ENCODE results near the gene AMZ2. TPM values are rescaled to one million over a fixed set of nuclear protein-coding genes. Genes with fewer than 3 reads are reported as not detected.
"Not testable (repeated sequence)": the region's sequence is repeated elsewhere in the genome, so short reads cannot be mapped to it uniquely, and the experiment has no call there.

Gene AMZ2
- total RNA-seq, 1 donor from 2014 or later = 58.3 TPM

DNA sequence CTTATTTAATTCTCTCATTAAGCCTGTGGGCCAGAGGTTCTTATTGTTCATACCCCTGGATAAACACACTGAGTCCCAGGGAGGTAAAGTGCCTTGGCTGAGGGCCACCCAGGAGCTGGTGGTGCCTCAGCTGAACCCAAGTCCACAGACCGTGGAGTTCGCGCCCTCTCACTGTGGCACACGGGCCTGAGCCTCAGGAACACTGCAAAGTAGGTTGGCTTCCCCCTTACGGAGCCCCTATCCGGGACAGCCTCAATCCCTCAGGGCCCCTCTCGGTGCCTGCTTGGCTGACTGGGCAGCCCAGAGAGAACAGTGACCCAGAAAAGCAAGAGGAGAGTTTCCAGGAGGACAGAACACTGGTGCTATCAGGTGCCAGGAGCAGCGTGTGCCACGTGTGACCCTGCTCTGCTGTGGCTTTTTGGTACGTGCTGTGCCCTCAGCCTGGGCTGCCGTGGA is 12.5 kb upstream of the AMZ2 start:
- DNase-seq (ENCODE audit: low spot score, unreplicated experiment); H3K27ac Mint-ChIP-seq; H3K4me1 Mint-ChIP-seq (ENCODE audit: low read depth); H3K4me3 Mint-ChIP-seq (ENCODE audit: low read depth); H3K36me3 Mint-ChIP-seq (ENCODE audit: insufficient read depth); H3K9me3 Mint-ChIP-seq (ENCODE audit: low read depth); H3K27me3 Mint-ChIP-seq: not testable (repeated sequence)

DNA sequence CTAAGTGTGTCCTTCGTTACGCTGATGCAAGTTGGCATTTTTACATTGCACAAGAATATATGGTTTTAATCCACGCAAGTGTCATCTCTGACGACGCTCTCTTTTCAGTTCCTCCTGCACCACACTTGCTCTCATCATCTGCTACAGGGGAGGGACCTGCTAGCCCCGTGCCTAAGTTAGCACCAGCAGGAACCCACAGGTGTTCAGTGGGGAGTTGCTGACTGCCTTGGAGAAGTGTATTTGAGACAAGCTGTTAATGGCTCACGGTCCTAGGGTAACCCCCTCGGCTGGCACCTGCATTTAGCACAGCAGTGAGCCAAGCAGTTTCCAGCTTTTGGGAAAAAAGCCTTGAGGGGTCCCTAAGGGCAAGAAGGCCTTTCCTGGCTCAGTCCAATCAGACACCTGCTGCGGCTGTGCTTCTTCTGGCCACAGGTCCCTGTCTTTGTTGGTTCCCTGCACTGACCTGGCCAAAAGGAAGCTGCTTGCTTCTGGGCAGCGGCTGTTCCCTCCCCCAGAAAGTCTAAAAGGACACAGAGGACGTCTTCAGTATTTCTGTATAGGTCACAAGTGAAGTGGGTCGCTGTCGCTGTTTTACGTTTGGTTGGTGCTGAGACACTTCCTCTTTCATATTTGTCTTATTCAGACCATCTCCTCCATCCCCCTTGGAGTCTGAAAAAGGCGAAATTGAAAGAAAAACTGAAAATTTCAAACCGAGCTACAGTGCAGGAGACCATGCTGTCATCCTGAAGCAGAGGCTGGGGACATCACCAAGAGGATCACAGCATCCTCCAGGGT is 10.3 kb upstream of the AMZ2 start:
- not testable (repeated sequence) for H3K36me3 Mint-ChIP-seq (ENCODE audit: insufficient read depth); H3K4me1 Mint-ChIP-seq (ENCODE audit: low read depth); H3K27me3 Mint-ChIP-seq; H3K27ac Mint-ChIP-seq; DNase-seq (ENCODE audit: low spot score, unreplicated experiment); H3K4me3 Mint-ChIP-seq (ENCODE audit: low read depth); H3K9me3 Mint-ChIP-seq (ENCODE audit: low read depth)

DNA sequence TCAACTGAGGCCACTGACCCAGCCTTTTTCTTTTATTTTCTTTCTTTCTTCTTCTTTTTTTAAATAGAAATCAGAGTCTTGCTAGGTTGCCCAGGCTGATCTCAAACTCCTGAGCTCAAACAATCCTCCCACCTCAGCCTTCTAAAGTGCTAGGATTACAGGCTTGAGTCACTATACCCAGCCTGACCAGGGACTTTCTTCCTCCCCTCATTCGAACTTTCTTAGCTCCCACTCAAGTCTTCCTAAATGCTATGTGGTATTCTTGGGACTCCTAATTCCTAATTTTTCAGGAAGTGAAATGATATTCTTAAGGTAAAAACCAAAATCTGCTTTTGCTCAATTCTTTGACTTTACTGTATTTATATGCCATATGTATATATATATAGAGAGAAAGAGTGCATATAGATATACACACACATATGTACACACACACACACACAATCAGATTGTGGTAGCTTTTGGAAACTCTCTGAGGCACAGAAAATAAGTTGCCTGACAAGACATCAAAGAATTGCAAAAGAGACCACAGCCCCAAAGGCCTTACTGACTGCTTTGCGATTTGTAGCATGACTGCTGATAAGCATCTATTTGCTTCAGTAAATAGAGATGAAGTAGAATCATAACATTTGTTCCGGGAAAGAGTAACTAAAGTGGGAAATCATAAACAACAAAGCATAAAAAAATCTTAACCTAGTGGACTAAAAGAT is 9.5 kb upstream of the AMZ2 start:
- DNase-seq (ENCODE audit: low spot score, unreplicated experiment) = no peak
- Mint-ChIP-seq H3K36me3 (ENCODE audit: insufficient read depth) (peaks cover 5% of the 10 kb centered on the region), H3K4me1 (ENCODE audit: low read depth) (no peaks in the 10 kb centered on the region), H3K27me3 (no peaks in the 10 kb centered on the region), H3K27ac (no peak overlapping the region), H3K4me3 (ENCODE audit: low read depth) (no peak overlapping the region), H3K9me3 (ENCODE audit: low read depth) (no peaks in the 10 kb centered on the region)
- TF ChIP-seq, protein P1, sequence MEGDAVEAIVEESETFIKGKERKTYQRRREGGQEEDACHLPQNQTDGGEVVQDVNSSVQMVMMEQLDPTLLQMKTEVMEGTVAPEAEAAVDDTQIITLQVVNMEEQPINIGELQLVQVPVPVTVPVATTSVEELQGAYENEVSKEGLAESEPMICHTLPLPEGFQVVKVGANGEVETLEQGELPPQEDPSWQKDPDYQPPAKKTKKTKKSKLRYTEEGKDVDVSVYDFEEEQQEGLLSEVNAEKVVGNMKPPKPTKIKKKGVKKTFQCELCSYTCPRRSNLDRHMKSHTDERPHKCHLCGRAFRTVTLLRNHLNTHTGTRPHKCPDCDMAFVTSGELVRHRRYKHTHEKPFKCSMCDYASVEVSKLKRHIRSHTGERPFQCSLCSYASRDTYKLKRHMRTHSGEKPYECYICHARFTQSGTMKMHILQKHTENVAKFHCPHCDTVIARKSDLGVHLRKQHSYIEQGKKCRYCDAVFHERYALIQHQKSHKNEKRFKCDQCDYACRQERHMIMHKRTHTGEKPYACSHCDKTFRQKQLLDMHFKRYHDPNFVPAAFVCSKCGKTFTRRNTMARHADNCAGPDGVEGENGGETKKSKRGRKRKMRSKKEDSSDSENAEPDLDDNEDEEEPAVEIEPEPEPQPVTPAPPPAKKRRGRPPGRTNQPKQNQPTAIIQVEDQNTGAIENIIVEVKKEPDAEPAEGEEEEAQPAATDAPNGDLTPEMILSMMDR (IDR thresholded peaks at IDR 0.05; ENCODE audit: unreplicated experiment) = no peak

DNA sequence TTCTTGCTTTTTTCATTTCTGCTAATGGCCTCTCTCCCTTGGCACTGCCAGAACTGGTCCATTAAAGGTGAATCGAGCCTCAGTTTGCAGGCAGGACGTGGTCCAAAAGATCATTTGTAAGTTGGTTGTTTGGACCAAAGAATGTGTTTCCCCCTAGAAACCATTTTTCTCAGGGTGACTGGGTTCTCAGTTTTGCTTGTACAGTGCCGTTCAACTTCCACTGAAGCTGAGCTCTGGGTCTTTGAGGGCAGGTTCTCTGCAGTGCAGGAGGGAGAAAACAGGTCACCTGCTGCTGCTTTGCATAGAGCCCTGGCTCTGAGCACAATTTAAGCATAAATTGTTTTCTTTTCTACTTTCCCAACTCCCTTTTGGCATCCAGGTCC is 9.0 kb upstream of the AMZ2 start:
- H3K36me3 Mint-ChIP-seq (ENCODE audit: insufficient read depth) = peaks cover 5% of the 10 kb centered on the region
- no peaks in the 10 kb centered on the region for H3K9me3 Mint-ChIP-seq (ENCODE audit: low read depth)
- no peak overlapping the region for H3K4me3 Mint-ChIP-seq (ENCODE audit: low read depth)
- H3K4me1 Mint-ChIP-seq (ENCODE audit: low read depth) = no peaks in the 10 kb centered on the region
- TF ChIP-seq, protein P1 (IDR thresholded peaks at IDR 0.05; ENCODE audit: unreplicated experiment) = no peak
- H3K27me3 Mint-ChIP-seq = no peaks in the 10 kb centered on the region
- DNase-seq (ENCODE audit: low spot score, unreplicated experiment) = no peak
- H3K27ac Mint-ChIP-seq = no peak overlapping the region

DNA sequence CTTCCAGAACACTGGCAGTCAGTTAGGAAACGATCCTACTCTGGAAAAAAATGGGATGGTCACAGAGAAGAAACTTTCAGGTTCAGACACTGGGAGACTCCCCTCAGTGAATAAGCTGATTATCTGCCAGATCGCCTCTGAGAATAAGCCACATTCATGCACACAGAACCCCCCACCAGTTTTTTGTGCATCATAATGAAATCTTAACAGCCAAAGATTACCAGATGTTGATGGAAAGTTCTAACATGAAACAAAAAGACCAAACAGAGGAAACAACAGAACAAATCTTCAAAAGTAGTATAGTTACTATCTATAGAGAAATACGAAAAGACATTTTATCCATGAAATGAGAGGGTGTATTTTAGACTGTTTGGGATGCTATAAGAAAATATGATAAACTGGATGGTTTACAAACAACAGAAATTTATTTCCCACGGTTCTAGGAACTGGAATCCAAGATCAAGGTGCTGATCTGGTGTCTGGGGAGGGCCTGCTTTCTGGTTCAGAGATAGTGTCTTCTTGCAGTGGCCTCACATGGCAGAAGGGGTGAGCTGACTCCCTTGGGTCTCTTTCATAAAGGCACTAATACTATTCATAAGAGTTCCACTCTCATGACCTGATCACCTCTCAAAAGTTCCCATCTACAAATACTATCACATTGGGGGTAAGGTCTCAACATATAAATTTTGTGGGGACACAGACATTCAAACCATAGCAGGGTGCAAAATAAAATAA is 8.0 kb upstream of the AMZ2 start:
- DNase-seq (ENCODE audit: low spot score, unreplicated experiment) = no peak
- Mint-ChIP-seq H3K4me1 (ENCODE audit: low read depth) (no peaks in the 10 kb centered on the region), H3K36me3 (ENCODE audit: insufficient read depth) (peaks cover 5% of the 10 kb centered on the region), H3K9me3 (ENCODE audit: low read depth) (no peaks in the 10 kb centered on the region), H3K27ac (no peak overlapping the region), H3K27me3 (no peaks in the 10 kb centered on the region), H3K4me3 (ENCODE audit: low read depth) (no peak overlapping the region)
- TF ChIP-seq, protein P1 (IDR thresholded peaks at IDR 0.05; ENCODE audit: unreplicated experiment) = no peak

Measured in progenitor cell of endocrine pancreas (in vitro differentiated cells).